Liver (tissue), 3 donors: ENCODE results near the gene PSORS1C1.

Experiments
- HNF4A ChIP-seq, 2 donors: conservative IDR thresholded peaks; 2 replicates each; pipeline ENCODE4 v1.6.1; 2016; ENCODE audit warnings: antibody characterized with exemption in 2 of 2, mild to moderate bottlenecking in 2 of 2
- MAX ChIP-seq: IDR thresholded peaks from 2 replicates; pipeline ENCODE4 v1.6.1; 2016; ENCODE audit warnings: antibody characterized with exemption
- RXRA ChIP-seq, 2 donors: IDR thresholded peaks; 2 replicates each; pipeline ENCODE4 v1.6.1; 2017 to 2018; ENCODE audit warnings: antibody characterized with exemption in 2 of 2, mild to moderate bottlenecking in 1 of 2
- TF ChIP-seq, protein P1 (sequence below): fragments of 150-350 bp; IDR thresholded peaks from 2 replicates; pipeline ENCODE4 v1.5.1; 2017; ENCODE audit warnings: improper control_type of control experiment, low read depth, low read length; ENCODE audit not compliant: missing input control
- donor health status: healthy.
- donor health status: healthy.

DNA sequence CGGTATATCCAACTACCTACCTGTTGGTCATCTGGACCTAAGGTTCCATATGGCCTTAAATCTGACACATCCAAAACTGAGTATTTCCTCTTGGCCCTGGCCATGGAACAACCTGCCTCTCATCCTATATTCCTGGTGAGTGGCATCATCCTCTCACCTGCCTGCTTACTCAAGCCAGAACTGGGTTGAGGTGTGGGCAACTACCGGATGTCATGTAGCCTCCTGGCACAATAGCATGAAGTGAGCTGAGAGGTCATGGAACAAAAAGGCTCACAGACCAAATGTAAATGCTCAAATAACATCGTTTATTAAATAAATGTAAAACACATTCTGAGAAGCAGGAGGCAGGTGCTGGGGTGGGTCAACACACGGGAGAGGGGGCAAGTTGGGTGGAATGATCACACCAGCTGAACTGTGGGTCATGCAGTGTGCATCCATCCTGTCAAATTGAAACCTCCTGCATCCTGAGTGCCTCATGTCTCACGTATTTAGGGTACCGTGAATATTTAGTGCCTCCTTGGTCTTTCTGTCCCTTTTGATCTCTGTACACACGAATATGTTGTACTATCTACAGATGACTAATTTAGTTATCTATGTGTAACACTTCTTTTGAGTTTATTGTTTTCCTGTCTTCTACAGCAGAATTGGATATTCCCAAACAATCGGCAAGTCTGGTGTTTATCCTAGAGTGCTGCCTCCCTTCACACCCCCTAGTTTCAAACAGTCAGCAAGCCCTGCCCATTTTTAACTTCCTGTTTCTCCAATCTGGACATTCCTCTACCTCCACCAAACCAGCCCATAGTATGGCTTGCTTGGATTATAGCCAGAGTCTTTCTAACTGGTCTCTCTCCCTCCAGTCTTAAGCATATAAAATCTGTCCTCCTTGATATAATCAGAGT is 63.8 kb downstream of the PSORS1C1 start:
- TF ChIP-seq, protein P1, sequence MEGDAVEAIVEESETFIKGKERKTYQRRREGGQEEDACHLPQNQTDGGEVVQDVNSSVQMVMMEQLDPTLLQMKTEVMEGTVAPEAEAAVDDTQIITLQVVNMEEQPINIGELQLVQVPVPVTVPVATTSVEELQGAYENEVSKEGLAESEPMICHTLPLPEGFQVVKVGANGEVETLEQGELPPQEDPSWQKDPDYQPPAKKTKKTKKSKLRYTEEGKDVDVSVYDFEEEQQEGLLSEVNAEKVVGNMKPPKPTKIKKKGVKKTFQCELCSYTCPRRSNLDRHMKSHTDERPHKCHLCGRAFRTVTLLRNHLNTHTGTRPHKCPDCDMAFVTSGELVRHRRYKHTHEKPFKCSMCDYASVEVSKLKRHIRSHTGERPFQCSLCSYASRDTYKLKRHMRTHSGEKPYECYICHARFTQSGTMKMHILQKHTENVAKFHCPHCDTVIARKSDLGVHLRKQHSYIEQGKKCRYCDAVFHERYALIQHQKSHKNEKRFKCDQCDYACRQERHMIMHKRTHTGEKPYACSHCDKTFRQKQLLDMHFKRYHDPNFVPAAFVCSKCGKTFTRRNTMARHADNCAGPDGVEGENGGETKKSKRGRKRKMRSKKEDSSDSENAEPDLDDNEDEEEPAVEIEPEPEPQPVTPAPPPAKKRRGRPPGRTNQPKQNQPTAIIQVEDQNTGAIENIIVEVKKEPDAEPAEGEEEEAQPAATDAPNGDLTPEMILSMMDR = no peak
- no peak for TF ChIP-seq MAX
- no peak for TF ChIP-seq HNF4A (conservative IDR thresholded peaks at IDR 0.05)
- TF ChIP-seq RXRA (IDR thresholded peaks at IDR 0.05) = no peak
